Heart left ventricle (tissue), 16 donors: Measurements from ENCODE around the gene ZNF692. TPM values are rescaled to one million over a fixed set of nuclear protein-coding genes. Genes with fewer than 3 reads are reported as not detected.

Experiments
- ATAC-seq, 4 donors: fragments of 200-7000 bp; cut with Tn5 transposase; one replicate each; pipeline ENCODE4 v1.9.1; 2020 to 2022; ENCODE audit warnings: moderate library complexity in 4 of 4, mild to moderate bottlenecking in 3 of 4, moderate number of reproducible peaks in 1 of 4
- DNase-seq, 5 donors: peaks; one replicate each; pipeline ENCODE4 v3.0.0-alpha.2; 2020
- H3K27ac ChIP-seq, 12 donors: fragments of 200-600 bp; sonication (generic) in 4 of 12; one replicate each; pipeline versions ENCODE4 v1.5.0 to v1.8.0; 2016 to 2022; ENCODE audit warnings: mild to moderate bottlenecking in 2 of 12
- H3K27me3 ChIP-seq, 9 donors: fragments of 200-600 bp; sonication (generic) in 2 of 9; one replicate each; pipeline versions ENCODE4 v1.5.1 to v1.8.0; 2016 to 2022; ENCODE audit warnings: mild to moderate bottlenecking in 3 of 9
- H3K36me3 ChIP-seq, 9 donors: fragments of 200-600 bp; sonication (generic) in 2 of 9; one replicate each; pipeline versions ENCODE4 v1.5.0 to v1.8.0; 2018 to 2022; ENCODE audit warnings: mild to moderate bottlenecking in 2 of 9
- H3K4me1 ChIP-seq, 12 donors: fragments of 200-600 bp; sonication (generic) in 4 of 12; one replicate each; pipeline versions ENCODE4 v1.5.0 to v1.8.0; 2016 to 2022; ENCODE audit warnings: mild to moderate bottlenecking in 3 of 12
- H3K4me3 ChIP-seq, 12 donors: fragments of 200-600 bp; sonication (generic) in 4 of 12; one replicate each; pipeline versions ENCODE4 v1.5.0 to v1.8.0; 2017 to 2022; ENCODE audit warnings: mild to moderate bottlenecking in 9 of 12, moderate library complexity in 4 of 12
- H3K9me3 ChIP-seq, 12 donors: fragments of 200-600 bp; sonication (generic) in 4 of 12; one replicate each; pipeline versions ENCODE4 v1.5.0 to v1.8.0; 2016 to 2022; ENCODE audit warnings: mild to moderate bottlenecking in 1 of 12
- CTCF ChIP-seq, 12 donors: fragments of 200-600 bp; sonication (generic) in 4 of 12; IDR thresholded peaks; one replicate each; pipeline versions ENCODE4 v1.5.0 to v1.8.0; 2018 to 2022; ENCODE audit warnings: antibody characterized with exemption in 12 of 12, mild to moderate bottlenecking in 5 of 12
- POLR2A ChIP-seq, 2 donors: fragments of 450-650 bp; IDR thresholded peaks; one replicate each; pipeline ENCODE4 v1.6.1; 2017; ENCODE audit warnings: antibody characterized with exemption in 2 of 2, mild to moderate bottlenecking in 2 of 2, moderate library complexity in 2 of 2
- WGBS, 4 donors: extraction: QIAGEN DNeasy Blood & Tissue Kit in 2 of 4; methylation state at CpG; one replicate each; pipeline versions ENCODE4 v1.1.5 to v1.1.7; 2013 to 2018; 5-methylcytosine and 5-hydroxymethylcytosine counted together
- intact Hi-C, 10 donors: fragments of 100-400 bp; cut with DNase I; formaldehyde crosslinking; loops; one replicate each; pipeline versions ENCODE4 v1.11.1 to v1.14.2; 2022
- polyA plus RNA-seq, 2 donors: library from polyadenylated mRNA; stranded (reverse); fragments of 200-250 nt; gene quantifications; one replicate each; pipeline ENCODE4 v1.2.3, GENCODE V29; 2013
- total RNA-seq, 9 donors: library from RNA; depleted of rRNA in 2 of 9; stranded (reverse); fragments of >200 nt in 2 of 9; fragmentation: NEBNext Ultra II Directional in 3 of 9; extraction: Animal tissue kit (Norgen Biotek cat#: 25700) in 3 of 9; gene quantifications; one replicate each; pipeline versions ENCODE4 v1.1.0 to v1.2.4, GENCODE V29; 2016 to 2023
- donor health status: ischemic (EF 13 %, LVEDD 7.1; RV severe dilation, severe dysfunction).
- donor health status: healthy with polysubstance abuse.
- donor health status: DM: no; HTN: yes; CAD: no.
- donor health status: DM: no; HTN: no; CAD: no.
- donor health status: ischemic (EF 25% LVEDD 6.9; RV normal size, moderate dysfunction).
- donor health status: ischemic (EF 25% LVEDD 5.7; RV mildly dilated, moderate dysfunction).
- donor health status: healthy.
- donor health status: DM: yes; HTN: yes; CAD: no.
- donor health status: ischemic (EF 35%, LVEDD 5.7; RV mildly dilated, moderate dysfunction).
- donor health status: nonischemic (EF 11% LVEDD 7.7; RV severe dilation, severe dysfunction).
- donor health status: DM: yes; HTN: yes; CAD: no.
- donor health status: PGD.
- donor health status: ischemic (EF 29% LVEDD 5.4; RV normal size, mild dysfunction).
- donor health status: nonischemic (EF 23%, LVEDD 6.1; RV moderate dilation, normal function).

ZNF692 gene
- total and polyA plus RNA-seq, 11 donors = 7.4 to 32.4 (median 14.8) TPM

DNA sequence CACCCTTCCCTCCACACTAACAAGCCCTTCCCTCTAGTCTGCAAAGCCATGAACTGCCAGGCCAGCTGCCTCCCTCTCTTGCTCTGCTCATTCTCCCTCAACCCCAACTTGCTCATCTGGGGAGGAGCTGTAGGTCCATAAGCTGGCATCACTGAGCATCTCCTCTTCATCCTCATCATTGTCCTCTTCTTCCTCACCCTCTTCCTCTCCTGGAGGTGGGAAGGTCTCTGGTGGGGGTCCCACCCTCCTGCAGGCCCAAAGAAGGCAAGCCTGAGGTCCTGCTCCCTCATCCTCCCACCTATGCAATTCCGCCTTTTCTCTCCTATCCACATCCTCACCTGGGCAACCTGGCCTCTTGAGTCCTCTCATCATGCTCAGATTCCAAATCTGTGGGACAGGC, 2.7 kb downstream of the ZNF692 start:
- Histone ChIP-seq H3K4me1 (peaks cover 0 to 42% (median 18%) of the 10 kb centered on the region in 12 donors), H3K4me3 (no peak overlapping the region), H3K27me3 (no peaks in the 10 kb centered on the region), H3K27ac (no peak overlapping the region), H3K9me3 (no peaks in the 10 kb centered on the region), H3K36me3 (peaks cover 0 to 25% (median 7%) of the 10 kb centered on the region in 9 donors)
- intact Hi-C loops = loop anchor here in 2 of 10 donors (2.0 kb wide), 2 partner anchors 13 to 17 kb away; partner anchors contain the start of gene ZNF672 (in 1 of the 2)
- 77 to 100% (median 90%) methylated on average over 1 of the region's 1 CpG for WGBS, 4 donors
- ATAC-seq = no peak
- DNase-seq = no peak
- no peak for TF ChIP-seq POLR2A (IDR thresholded peaks at IDR 0.05)
- TF ChIP-seq CTCF (IDR thresholded peaks at IDR 0.05) = no peak

GRCh38 chr1:248855580-248855979, 3.3 kb downstream of the ZNF692 start:
- H3K4me3 ChIP-seq = no peak overlapping the region
- H3K9me3 ChIP-seq = no peaks in the 10 kb centered on the region
- H3K4me1 ChIP-seq = peaks cover 0 to 42% (median 18%) of the 10 kb centered on the region in 12 donors
- DNase-seq (no peak), ATAC-seq (no peak)
- H3K27ac ChIP-seq = no peak overlapping the region
- TF ChIP-seq CTCF (IDR thresholded peaks at IDR 0.05) (no peak), POLR2A (IDR thresholded peaks at IDR 0.05) (no peak)
- intact Hi-C loops = no loop called here
- WGBS, 4 donors = 88 to 96% (median 90%) methylated on average over 4 to 6 of the region's 6 CpGs
- H3K27me3 ChIP-seq = no peaks in the 10 kb centered on the region
- H3K36me3 ChIP-seq = peaks cover 0 to 31% (median 13%) of the 10 kb centered on the region in 9 donors

DNA sequence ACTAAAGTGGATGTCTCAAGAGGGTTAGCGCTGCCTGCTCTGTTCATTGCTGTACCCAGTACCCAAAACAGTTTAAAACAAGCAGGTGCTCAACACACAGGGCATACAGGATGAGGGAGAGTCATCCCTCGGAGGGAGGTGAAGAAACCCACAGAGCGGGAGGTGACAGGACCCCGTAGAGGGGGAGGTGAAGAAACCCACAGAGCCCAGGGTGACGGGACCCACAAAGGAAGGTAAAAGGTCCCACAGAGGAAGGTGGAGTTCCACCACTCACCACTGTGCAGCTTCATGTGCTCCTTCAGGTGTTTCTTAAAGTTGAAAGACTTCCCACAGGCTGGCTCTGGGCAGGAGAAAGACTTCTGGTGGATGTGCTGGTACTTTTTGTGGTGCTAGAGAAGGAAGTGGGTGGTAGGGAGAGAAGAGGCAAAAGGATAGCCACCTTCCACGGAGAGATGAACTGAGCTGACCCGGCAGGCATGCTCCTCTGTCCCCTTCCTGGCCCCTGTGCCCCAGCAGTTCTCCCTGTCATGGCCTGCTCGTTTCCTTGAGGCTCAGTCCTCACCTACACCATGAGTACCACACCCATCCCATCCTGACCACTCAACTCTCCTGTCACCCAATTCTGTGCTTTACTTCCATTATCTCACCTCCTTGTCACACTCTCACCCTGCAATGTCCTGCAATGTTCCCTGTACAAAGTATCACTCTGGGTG, 5.1 kb downstream of the ZNF692 start:
- peaks cover 0 to 35% (median 11%) of the 10 kb centered on the region in 12 donors for H3K4me1 ChIP-seq
- H3K36me3 ChIP-seq = peaks cover 0 to 48% (median 30%) of the 10 kb centered on the region in 9 donors
- no peak overlapping the region for H3K4me3 ChIP-seq
- intact Hi-C loops = loop anchor here in 1 of 10 donors (1.0 kb wide), 1 partner anchor 12 kb away; no protein-coding TSS in a partner anchor
- no peaks in the 10 kb centered on the region for H3K9me3 ChIP-seq
- no peak overlapping the region for H3K27ac ChIP-seq
- 83 to 92% (median 91%) methylated on average over 8 of the region's 8 CpGs for WGBS, 4 donors
- TF ChIP-seq CTCF (IDR thresholded peaks at IDR 0.05) (no peak), POLR2A (IDR thresholded peaks at IDR 0.05) (no peak)
- no peaks in the 10 kb centered on the region for H3K27me3 ChIP-seq
- ATAC-seq (no peak), DNase-seq (no peak)

DNA sequence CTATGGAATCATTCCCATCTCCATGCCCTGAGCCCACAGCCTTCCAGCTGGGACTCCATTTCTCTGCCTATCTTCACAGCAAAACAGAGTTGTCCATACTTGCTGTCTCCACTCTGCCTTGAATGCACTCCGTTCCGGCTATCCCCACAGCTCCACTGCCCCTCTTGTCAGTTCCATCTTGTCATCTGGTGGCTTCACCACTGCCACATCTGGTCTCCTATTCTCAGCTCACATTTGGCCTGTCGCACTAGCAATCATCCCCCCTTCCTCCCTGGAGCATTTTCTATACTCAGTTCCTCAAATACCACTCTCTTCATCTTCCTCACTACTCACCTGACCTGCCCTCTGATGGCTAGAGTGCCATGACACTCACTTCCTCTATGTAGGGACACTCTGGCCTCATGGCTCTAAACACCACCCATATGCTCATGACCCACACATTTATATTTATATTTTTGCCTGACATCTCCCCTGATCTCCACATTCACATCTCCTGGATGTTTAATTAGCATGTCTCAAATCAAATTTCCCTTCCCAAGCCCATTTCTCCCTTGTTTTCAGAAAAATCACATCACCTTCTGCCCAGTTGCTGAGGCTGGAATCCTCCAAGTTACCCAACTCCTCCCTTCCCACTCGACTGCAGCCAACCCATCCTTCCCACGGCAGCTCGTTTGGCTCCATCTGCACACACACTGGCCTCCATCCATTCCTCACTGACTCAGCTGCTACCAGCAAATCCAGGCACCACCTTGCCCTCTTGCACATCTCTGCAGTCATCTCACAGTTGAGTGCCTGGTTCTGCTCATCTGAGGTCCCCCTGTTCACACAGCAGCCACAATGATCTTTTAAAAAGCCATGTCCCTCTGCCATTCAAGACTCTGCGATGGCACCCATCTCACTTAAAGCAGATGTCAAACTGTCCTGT, 6.1 kb downstream of the ZNF692 start:
- 76 to 88% (median 83%) methylated on average over 7 of the region's 7 CpGs for WGBS, 4 donors
- DNase-seq (no peak), ATAC-seq (no peak)
- H3K4me3 ChIP-seq = no peak overlapping the region
- H3K9me3 ChIP-seq = no peaks in the 10 kb centered on the region
- peaks cover 2 to 59% (median 41%) of the 10 kb centered on the region in 9 donors for H3K36me3 ChIP-seq
- peaks cover 0 to 25% (median 5%) of the 10 kb centered on the region in 12 donors for H3K4me1 ChIP-seq
- intact Hi-C loops = no loop called here
- no peak overlapping the region for H3K27ac ChIP-seq
- TF ChIP-seq CTCF (IDR thresholded peaks at IDR 0.05) = no peak
- no peak for TF ChIP-seq POLR2A (IDR thresholded peaks at IDR 0.05)
- no peaks in the 10 kb centered on the region for H3K27me3 ChIP-seq
